Measurements from ENCODE around the gene ICA1. TPM values are rescaled to one million over a fixed set of nuclear protein-coding genes. Genes with fewer than 3 reads are reported as not detected.

Gene ICA1
- total and polyA plus RNA-seq, 2 donors (not counting 3 experiments of a cell fraction or from before 2014, with no cell fraction given) = 19.0 to 47.1 TPM

- Histone ChIP-seq H3K36me3 (ENCODE audit: control insufficient read depth in 2 of 2, extremely low read depth in 1 of 2, insufficient read depth in 2 of 2, low read length in 2 of 2) (no peaks in the 10 kb centered on the region), H3K4me2 (ENCODE audit: insufficient read depth, low read length) (no peak overlapping the region), H4K20me1 (replicated peaks; ENCODE audit: control insufficient read depth, extremely low read depth, insufficient read depth, low read length) (no peaks in the 10 kb centered on the region), H3K9me1 (replicated peaks; ENCODE audit: control insufficient read depth, extremely low read depth, insufficient read depth, low read length) (no peaks in the 10 kb centered on the region), H3K79me2 (ENCODE audit: control insufficient read depth, insufficient read depth, low read length) (no peaks in the 10 kb centered on the region), H3K9me3 (replicated peaks; ENCODE audit: control insufficient read depth, insufficient read depth, low read length) (no peaks in the 10 kb centered on the region), H3K4me3 (replicated peaks in 1 of 3; ENCODE audit: insufficient read depth in 1 of 3, low read depth in 1 of 3, low read length in 3 of 3) (no peak overlapping the region), H2AFZ (ENCODE audit: low read depth, low read length) (no peak overlapping the region), H3K4me1 (ENCODE audit: control insufficient read depth, extremely low read depth, insufficient read depth, low read length) (no peaks in the 10 kb centered on the region), H3K9ac (replicated peaks; ENCODE audit: extremely low read depth, insufficient read depth, low read length) (no peak overlapping the region), H3K27me3 (ENCODE audit: control insufficient read depth in 2 of 2, insufficient read depth in 2 of 2, low read length in 2 of 2) (no peaks in the 10 kb centered on the region), H3K27ac (ENCODE audit: insufficient read depth, low read depth, low read length) (no peak overlapping the region)
- dilution Hi-C loops (cut with MboI; ENCODE audit: extremely low pct_ligation_motif_present, low sequenced_read_pairs) (no loop called here), intact Hi-C loops (cut with micrococcal nuclease) (no loop called here)
- ChIA-PET POLR2A (no interaction called here), CTCF (no interaction called here)
- DNase-seq (ENCODE audit: low read depth, low spot score) (no peak), FAIRE-seq (no peak)
- no TSS peak for BruUV-seq (replicated peaks)
- TF ChIP-seq JUN (IDR thresholded peaks at IDR 0.05; ENCODE audit: borderline replicate concordance, insufficient read depth, insufficient read length, low read depth) = no peak
- no peak for TF ChIP-seq MYC (IDR thresholded peaks at IDR 0.05; ENCODE audit: low read depth, low read length)
- TF ChIP-seq FOS (IDR thresholded peaks at IDR 0.05; ENCODE audit: borderline replicate concordance, insufficient read depth, low read length) = no peak
- no peak for TF ChIP-seq POLR2A (IDR thresholded peaks at IDR 0.05; ENCODE audit: low read depth, low read length)
- no peak for TF ChIP-seq GATA2 (IDR thresholded peaks at IDR 0.05; ENCODE audit: insufficient read depth, insufficient read length, low read depth, low read length)
- TF ChIP-seq, protein P1, sequence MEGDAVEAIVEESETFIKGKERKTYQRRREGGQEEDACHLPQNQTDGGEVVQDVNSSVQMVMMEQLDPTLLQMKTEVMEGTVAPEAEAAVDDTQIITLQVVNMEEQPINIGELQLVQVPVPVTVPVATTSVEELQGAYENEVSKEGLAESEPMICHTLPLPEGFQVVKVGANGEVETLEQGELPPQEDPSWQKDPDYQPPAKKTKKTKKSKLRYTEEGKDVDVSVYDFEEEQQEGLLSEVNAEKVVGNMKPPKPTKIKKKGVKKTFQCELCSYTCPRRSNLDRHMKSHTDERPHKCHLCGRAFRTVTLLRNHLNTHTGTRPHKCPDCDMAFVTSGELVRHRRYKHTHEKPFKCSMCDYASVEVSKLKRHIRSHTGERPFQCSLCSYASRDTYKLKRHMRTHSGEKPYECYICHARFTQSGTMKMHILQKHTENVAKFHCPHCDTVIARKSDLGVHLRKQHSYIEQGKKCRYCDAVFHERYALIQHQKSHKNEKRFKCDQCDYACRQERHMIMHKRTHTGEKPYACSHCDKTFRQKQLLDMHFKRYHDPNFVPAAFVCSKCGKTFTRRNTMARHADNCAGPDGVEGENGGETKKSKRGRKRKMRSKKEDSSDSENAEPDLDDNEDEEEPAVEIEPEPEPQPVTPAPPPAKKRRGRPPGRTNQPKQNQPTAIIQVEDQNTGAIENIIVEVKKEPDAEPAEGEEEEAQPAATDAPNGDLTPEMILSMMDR (IDR thresholded peaks at IDR 0.05; ENCODE audit: extremely low read depth in 1 of 2, insufficient read depth in 1 of 2, low read depth in 1 of 2, low read length in 2 of 2) = no peak
- TF ChIP-seq MAX (IDR thresholded peaks at IDR 0.05; ENCODE audit: insufficient read depth, insufficient read length) = no peak
- no peak for TF ChIP-seq EZH2 (IDR thresholded peaks at IDR 0.05; ENCODE audit: borderline replicate concordance, low read depth, low read length, severe bottlenecking)
- TF ChIP-seq POLR2AphosphoS5 (IDR thresholded peaks at IDR 0.05; ENCODE audit: insufficient read depth, low read depth, low read length) = no peak
These were observed 167.5 kb downstream of the ICA1 start for GRCh38 chr7:8094164-8095140.

All from endothelial cell of umbilical vein (primary cell).